Measurements from ENCODE around the gene CERK. TPM values are rescaled to one million over a fixed set of nuclear protein-coding genes. Genes with fewer than 3 reads are reported as not detected.

The CERK gene
- polyA plus RNA-seq, 1 donor: 82.3 TPM

DNA sequence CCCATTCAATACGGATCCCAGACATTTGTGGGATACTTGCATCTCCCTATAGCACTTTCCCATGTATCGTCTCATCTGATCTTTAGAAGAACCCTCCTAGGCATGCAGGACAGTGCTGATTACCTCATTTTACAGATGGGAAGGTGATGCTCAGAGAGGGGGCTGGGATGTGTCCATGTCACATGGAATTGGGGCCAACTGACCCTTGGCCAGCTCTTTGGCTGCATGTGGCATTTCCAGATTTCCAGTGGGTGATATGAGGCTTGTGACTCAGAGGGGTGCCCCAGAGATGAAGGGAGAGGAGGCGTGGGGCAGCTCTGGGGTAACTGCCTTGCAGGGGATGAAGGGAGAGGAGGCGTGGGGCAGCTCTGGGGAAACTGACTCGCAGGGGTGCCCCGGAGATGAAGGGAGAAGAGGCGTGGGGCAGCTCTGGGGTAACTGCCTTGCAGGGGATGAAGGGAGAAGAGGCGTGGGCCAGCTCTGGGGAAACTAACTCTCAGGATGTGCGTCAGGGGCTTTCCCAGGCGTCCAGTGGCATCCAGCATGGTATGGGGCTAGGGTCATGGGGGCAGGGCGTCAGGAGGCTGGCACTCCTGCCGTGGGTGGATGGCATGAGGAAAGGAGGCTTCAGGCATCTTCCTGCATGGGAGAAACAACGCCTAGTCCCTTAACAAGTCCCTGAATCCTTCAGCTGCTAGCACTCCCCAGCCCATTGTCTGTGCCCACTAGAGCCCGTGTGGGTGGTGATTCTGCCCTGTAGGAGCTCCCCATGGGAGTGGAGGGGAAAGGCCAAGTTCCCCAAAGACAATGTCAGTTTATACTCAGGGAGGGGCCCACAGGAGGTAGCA lies 11.9 kb upstream of the CERK start:
- no CpG with 5 or more reads among the region's 14 CpGs for WGBS (ENCODE audit: insufficient coverage, low lambda C conversion rate)
- H3K36me3 ChIP-seq (ENCODE audit: control insufficient read depth, insufficient read depth, low read length): no peaks in the 10 kb centered on the region
- DNase-seq: peak; percentile 68 to 73
- H3K27me3 ChIP-seq (ENCODE audit: control insufficient read depth, insufficient read depth, low read length): no peaks in the 10 kb centered on the region
- H3K4me1 ChIP-seq (ENCODE audit: control insufficient read depth, insufficient read depth, low read length): peaks cover 45% of the 10 kb centered on the region
- H3K27ac ChIP-seq (ENCODE audit: low read length): peak overlapping the region; percentile 71
- no peak overlapping the region for H3K4me3 ChIP-seq (ENCODE audit: low read length)
- no peaks in the 10 kb centered on the region for H3K9me3 ChIP-seq (ENCODE audit: control insufficient read depth, low read depth, low read length)

DNA sequence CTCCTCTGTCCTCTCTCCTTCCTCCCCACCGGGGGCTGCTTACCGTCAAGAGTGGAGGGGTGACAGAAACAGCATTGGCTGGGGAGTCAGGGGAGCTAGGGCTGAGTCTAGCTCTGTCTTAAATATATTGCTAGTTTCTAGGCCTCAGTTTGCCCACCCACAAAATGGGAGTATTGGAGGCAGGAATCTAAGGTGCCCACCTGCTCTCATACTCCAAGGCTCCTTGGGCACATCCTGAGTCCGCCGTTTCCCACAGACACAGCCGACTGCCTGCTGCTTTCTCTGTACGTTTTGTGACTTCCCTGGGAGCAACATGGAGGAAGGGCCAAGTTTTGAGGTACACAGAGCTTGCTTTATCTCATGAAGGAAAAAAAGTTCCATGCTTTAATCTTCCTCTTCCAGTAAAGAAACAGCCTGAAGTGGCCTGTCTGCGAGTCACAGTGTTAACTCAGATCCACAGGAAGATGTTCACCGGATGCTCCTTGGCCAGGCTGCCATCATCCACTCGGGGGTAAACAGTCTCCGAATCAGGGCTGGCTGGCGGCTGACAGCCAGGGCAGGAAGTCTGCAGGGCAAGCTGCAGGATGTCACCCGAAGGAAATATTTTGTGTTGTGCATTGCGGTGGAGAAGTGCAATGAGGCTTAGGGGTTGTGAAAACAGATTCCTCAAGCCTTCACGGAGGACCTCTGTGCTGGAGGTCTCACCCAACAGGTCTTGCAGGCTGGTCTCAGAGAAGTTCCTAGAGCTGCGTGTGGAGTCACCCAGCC lies 11.0 kb upstream of the CERK start:
- Histone ChIP-seq H3K4me3 (ENCODE audit: low read length) (no peak overlapping the region), H3K27ac (ENCODE audit: low read length) (peak overlapping the region; percentile 71), H3K4me1 (ENCODE audit: control insufficient read depth, insufficient read depth, low read length) (peaks cover 45% of the 10 kb centered on the region), H3K36me3 (ENCODE audit: control insufficient read depth, insufficient read depth, low read length) (no peaks in the 10 kb centered on the region), H3K27me3 (ENCODE audit: control insufficient read depth, insufficient read depth, low read length) (no peaks in the 10 kb centered on the region), H3K9me3 (ENCODE audit: control insufficient read depth, low read depth, low read length) (no peaks in the 10 kb centered on the region)
- no CpG with 5 or more reads among the region's 15 CpGs for WGBS (ENCODE audit: insufficient coverage, low lambda C conversion rate)
- peak in 1 of 2 donors; percentile 24 for DNase-seq

GRCh38 chr22:46748206-46748907 lies 10.3 kb upstream of the CERK start:
- Histone ChIP-seq H3K27me3 (ENCODE audit: control insufficient read depth, insufficient read depth, low read length) (no peaks in the 10 kb centered on the region), H3K36me3 (ENCODE audit: control insufficient read depth, insufficient read depth, low read length) (no peaks in the 10 kb centered on the region), H3K4me3 (ENCODE audit: low read length) (no peak overlapping the region), H3K4me1 (ENCODE audit: control insufficient read depth, insufficient read depth, low read length) (peaks cover 42% of the 10 kb centered on the region), H3K27ac (ENCODE audit: low read length) (no peak overlapping the region), H3K9me3 (ENCODE audit: control insufficient read depth, low read depth, low read length) (no peaks in the 10 kb centered on the region)
- no CpG with 5 or more reads among the region's 20 CpGs for WGBS (ENCODE audit: insufficient coverage, low lambda C conversion rate)
- no peak for DNase-seq

DNA sequence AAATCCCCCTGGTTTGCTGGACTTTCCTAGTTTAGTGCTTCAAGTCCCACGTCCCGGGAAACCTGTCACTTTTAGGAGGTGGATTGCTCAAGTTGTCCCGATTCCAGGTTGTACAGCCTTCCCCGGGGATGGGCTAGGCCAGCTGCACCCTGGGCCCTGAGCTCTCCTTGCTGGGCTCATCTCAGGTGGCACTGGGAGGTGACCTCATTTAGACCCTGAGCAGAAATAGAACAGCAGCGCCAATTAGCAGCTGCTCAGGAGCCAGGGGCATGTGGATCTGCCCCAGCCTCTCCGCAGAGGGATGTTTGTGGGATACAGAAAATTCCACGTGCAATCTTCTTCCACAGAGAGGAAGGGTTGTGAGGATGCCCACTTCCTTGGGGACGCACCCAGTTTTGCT lies 9.6 kb upstream of the CERK start:
- no peak overlapping the region for H3K27ac ChIP-seq (ENCODE audit: low read length)
- no peak for DNase-seq
- WGBS (ENCODE audit: insufficient coverage, low lambda C conversion rate): no CpG with 5 or more reads among the region's 8 CpGs
- H3K9me3 ChIP-seq (ENCODE audit: control insufficient read depth, low read depth, low read length): no peaks in the 10 kb centered on the region
- H3K36me3 ChIP-seq (ENCODE audit: control insufficient read depth, insufficient read depth, low read length): no peaks in the 10 kb centered on the region
- no peaks in the 10 kb centered on the region for H3K27me3 ChIP-seq (ENCODE audit: control insufficient read depth, insufficient read depth, low read length)
- no peak overlapping the region for H3K4me3 ChIP-seq (ENCODE audit: low read length)
- H3K4me1 ChIP-seq (ENCODE audit: control insufficient read depth, insufficient read depth, low read length): peaks cover 47% of the 10 kb centered on the region

DNA sequence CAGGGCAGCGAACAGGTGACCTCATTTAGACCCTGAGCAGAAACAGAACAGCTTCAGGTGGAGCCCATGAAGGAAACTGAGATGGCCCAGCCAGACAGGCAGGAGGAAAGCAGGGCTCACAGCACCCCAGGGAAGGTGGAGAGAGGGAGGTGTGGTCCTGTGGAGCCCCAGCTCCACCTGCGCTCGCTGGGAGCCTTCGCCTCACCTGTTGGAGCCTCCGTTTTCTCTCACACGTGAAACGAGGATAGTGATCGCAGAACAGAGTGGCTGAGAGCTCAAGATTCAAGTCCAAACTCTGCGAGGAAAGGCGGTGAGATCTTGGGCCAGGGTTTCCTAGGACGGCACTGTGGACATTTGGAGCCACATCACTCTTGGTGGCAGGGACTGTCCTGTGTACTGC lies 8.6 kb upstream of the CERK start:
- WGBS (ENCODE audit: insufficient coverage, low lambda C conversion rate): no CpG with 5 or more reads among the region's 11 CpGs
- H3K4me3 ChIP-seq (ENCODE audit: low read length): no peak overlapping the region
- no peak overlapping the region for H3K27ac ChIP-seq (ENCODE audit: low read length)
- no peaks in the 10 kb centered on the region for H3K9me3 ChIP-seq (ENCODE audit: control insufficient read depth, low read depth, low read length)
- H3K4me1 ChIP-seq (ENCODE audit: control insufficient read depth, insufficient read depth, low read length): peaks cover 57% of the 10 kb centered on the region
- H3K36me3 ChIP-seq (ENCODE audit: control insufficient read depth, insufficient read depth, low read length): no peaks in the 10 kb centered on the region
- no peak for DNase-seq
- no peaks in the 10 kb centered on the region for H3K27me3 ChIP-seq (ENCODE audit: control insufficient read depth, insufficient read depth, low read length)

DNA sequence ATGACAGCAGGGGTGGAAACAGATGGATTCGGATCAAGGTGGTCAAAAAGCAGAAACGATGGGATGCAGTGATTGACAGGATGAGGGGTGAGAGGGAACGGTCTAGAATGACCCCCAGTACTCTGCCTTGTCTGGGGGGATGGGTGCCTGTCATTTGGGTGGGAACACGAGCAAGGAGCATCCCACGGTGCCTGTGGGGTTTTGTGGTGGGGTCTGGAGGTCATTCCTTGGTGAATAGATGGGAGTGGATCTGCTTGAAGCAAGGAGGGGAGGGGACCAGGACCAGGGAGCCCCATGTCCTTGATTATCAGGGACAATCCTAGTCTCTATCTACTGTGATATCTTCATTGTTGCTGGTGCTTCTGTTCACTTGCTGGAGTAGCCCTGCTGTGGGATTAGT lies 8.1 kb upstream of the CERK start:
- H3K27ac ChIP-seq (ENCODE audit: low read length): no peak overlapping the region
- no peak overlapping the region for H3K4me3 ChIP-seq (ENCODE audit: low read length)
- DNase-seq: no peak
- H3K27me3 ChIP-seq (ENCODE audit: control insufficient read depth, insufficient read depth, low read length): no peaks in the 10 kb centered on the region
- no peaks in the 10 kb centered on the region for H3K36me3 ChIP-seq (ENCODE audit: control insufficient read depth, insufficient read depth, low read length)
- 90% methylated on average over 2 of the region's 5 CpGs for WGBS (ENCODE audit: insufficient coverage, low lambda C conversion rate)
- peaks cover under 1% of the 10 kb centered on the region for H3K9me3 ChIP-seq (ENCODE audit: control insufficient read depth, low read depth, low read length)
- H3K4me1 ChIP-seq (ENCODE audit: control insufficient read depth, insufficient read depth, low read length): peaks cover 57% of the 10 kb centered on the region

- peak; percentile 91 to 93 for DNase-seq
- no peaks in the 10 kb centered on the region for H3K27me3 ChIP-seq (ENCODE audit: control insufficient read depth, insufficient read depth, low read length)
- H3K27ac ChIP-seq (ENCODE audit: low read length): peak overlapping the region; percentile 92
- H3K4me1 ChIP-seq (ENCODE audit: control insufficient read depth, insufficient read depth, low read length): peaks cover 57% of the 10 kb centered on the region
- H3K4me3 ChIP-seq (ENCODE audit: low read length): no peak overlapping the region
- no CpG with 5 or more reads among the region's 6 CpGs for WGBS (ENCODE audit: insufficient coverage, low lambda C conversion rate)
- H3K36me3 ChIP-seq (ENCODE audit: control insufficient read depth, insufficient read depth, low read length): no peaks in the 10 kb centered on the region
- H3K9me3 ChIP-seq (ENCODE audit: control insufficient read depth, low read depth, low read length): peaks cover 3% of the 10 kb centered on the region
Measured at GRCh38 chr22:46744581-46744980, 6.5 kb upstream of the CERK start.

DNA sequence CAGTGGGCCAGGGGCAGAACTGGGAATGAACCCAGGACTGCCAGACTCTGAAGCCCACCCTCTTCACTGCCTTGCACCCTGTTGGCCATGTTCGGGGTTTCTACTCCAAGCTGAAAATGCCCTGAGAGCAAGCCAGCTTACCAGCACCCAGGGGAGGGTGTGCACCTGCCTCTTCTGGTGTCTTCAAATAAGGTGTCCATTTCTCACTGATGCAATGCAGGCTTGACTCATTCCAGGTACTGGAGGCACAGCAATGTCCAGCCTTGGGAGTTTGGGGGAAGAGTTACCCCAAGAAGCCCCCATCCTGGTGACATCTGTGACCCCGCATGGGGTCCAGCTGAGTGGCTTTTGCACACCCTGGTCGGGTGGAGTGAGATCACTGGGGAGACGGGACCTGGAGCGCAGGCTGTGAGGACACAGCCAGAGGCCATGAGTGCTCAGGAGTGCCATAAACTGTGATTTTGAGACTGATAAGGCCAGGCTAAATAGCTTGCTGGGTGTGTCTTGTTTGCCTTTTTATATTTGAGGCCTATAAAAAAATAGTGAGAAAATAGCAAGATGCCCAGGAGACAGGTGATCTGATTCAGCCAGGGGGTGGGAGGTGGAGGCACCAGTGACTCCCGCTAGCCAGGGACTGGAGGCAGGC lies 4.6 kb upstream of the CERK start:
- Histone ChIP-seq H3K9me3 (ENCODE audit: control insufficient read depth, low read depth, low read length) (peaks cover 3% of the 10 kb centered on the region), H3K4me3 (ENCODE audit: low read length) (no peak overlapping the region), H3K36me3 (ENCODE audit: control insufficient read depth, insufficient read depth, low read length) (no peaks in the 10 kb centered on the region), H3K4me1 (ENCODE audit: control insufficient read depth, insufficient read depth, low read length) (peaks cover 52% of the 10 kb centered on the region), H3K27me3 (ENCODE audit: control insufficient read depth, insufficient read depth, low read length) (no peaks in the 10 kb centered on the region), H3K27ac (ENCODE audit: low read length) (peak overlapping the region; percentile 92)
- DNase-seq: peak; percentile 92 to 95
- 17% methylated on average over 1 of the region's 6 CpGs for WGBS (ENCODE audit: insufficient coverage, low lambda C conversion rate)

DNA sequence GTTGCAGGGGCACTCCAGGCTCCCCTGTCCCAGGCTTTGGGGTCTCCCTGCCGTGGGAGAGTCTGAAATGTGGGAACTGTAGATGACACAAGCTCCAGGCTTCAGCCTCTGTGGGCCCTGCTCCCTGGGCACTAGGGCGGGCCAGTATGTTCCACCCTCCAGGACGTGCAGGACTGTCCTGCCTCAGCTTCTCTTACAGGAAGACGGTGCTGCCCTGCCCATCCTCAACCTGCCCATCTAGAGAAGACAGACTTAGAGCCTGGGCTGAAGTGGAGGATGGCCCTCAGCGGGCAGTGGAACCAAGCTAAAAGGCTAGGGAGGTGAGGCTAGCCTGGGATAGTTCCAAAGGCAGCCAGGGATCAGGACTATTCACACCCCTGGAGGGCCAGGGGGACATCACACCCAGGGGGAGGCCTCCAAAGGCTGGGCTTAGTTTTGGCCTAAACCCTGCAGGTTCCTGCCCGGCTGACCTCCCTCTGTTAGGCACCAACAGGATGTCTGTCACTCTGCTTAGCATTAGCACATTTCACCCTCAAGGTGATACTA lies 4.0 kb upstream of the CERK start:
- DNase-seq: no peak
- Histone ChIP-seq H3K4me1 (ENCODE audit: control insufficient read depth, insufficient read depth, low read length) (peaks cover 52% of the 10 kb centered on the region), H3K9me3 (ENCODE audit: control insufficient read depth, low read depth, low read length) (peaks cover 3% of the 10 kb centered on the region), H3K36me3 (ENCODE audit: control insufficient read depth, insufficient read depth, low read length) (no peaks in the 10 kb centered on the region), H3K4me3 (ENCODE audit: low read length) (no peak overlapping the region), H3K27ac (ENCODE audit: low read length) (peak overlapping the region; percentile 92), H3K27me3 (ENCODE audit: control insufficient read depth, insufficient read depth, low read length) (no peaks in the 10 kb centered on the region)
- WGBS (ENCODE audit: insufficient coverage, low lambda C conversion rate): no CpG with 5 or more reads among the region's 6 CpGs

Measured in large intestine (tissue), 3 donors.